Heart right ventricle (tissue), 16 donors: ENCODE results near the gene NAT16. TPM values are rescaled to one million over a fixed set of nuclear protein-coding genes. Genes with fewer than 3 reads are reported as not detected.

Experiments used
- ATAC-seq, 8 donors: fragments of 200-7000 bp; cut with Tn5 transposase; one replicate each; pipeline ENCODE4 v1.9.1; 2020; ENCODE audit warnings: mild to moderate bottlenecking in 8 of 8, moderate library complexity in 8 of 8, moderate number of reproducible peaks in 1 of 8
- DNase-seq, 2 donors: peaks; one replicate each; pipeline ENCODE4 v3.0.0-alpha.2; 2020
- H3K27ac ChIP-seq, 10 donors: fragments of 200-600 bp; sonication (generic) in 2 of 10; one replicate each; pipeline versions ENCODE4 v1.5.0 to v1.8.0; 2020 to 2022; ENCODE audit warnings: mild to moderate bottlenecking in 3 of 10
- H3K27me3 ChIP-seq, 7 donors: fragments of 200-600 bp; one replicate each; pipeline ENCODE4 v1.8.0; 2021 to 2022; ENCODE audit warnings: mild to moderate bottlenecking in 2 of 7
- H3K36me3 ChIP-seq, 9 donors: fragments of 200-600 bp; sonication (generic) in 1 of 9; one replicate each; pipeline versions ENCODE4 v1.5.0 to v1.8.0; 2020 to 2022; ENCODE audit warnings: mild to moderate bottlenecking in 2 of 9
- H3K4me1 ChIP-seq, 9 donors: fragments of 200-600 bp; sonication (generic) in 1 of 9; one replicate each; pipeline versions ENCODE4 v1.5.0 to v1.8.0; 2020 to 2022; ENCODE audit warnings: mild to moderate bottlenecking in 4 of 9
- H3K4me3 ChIP-seq, 10 donors: fragments of 200-600 bp; sonication (generic) in 2 of 10; one replicate each; pipeline versions ENCODE4 v1.5.0 to v1.8.0; 2020 to 2022; ENCODE audit warnings: mild to moderate bottlenecking in 7 of 10, moderate library complexity in 2 of 10
- H3K9me3 ChIP-seq, 11 donors: fragments of 200-600 bp in 10 of 11; sonication (generic) in 2 of 11; one replicate each; pipeline versions ENCODE4 v1.5.0 to v1.8.0; 2013 to 2022; ENCODE audit warnings: mild to moderate bottlenecking in 2 of 11, control low read depth in 1 of 11, moderate library complexity in 1 of 11
- WGBS, 2 donors: extraction: QIAGEN DNeasy Blood & Tissue Kit; methylation state at CpG; one replicate each; pipeline ENCODE4 v1.1.7; 2013; ENCODE audit warnings: inconsistent platforms in 1 of 2; 5-methylcytosine and 5-hydroxymethylcytosine counted together
- intact Hi-C, 10 donors: fragments of 100-400 bp; cut with DNase I; formaldehyde crosslinking; loops; one replicate each; pipeline versions ENCODE4 v1.11.1 to v1.14.2; 2022
- polyA plus RNA-seq, 2 donors: library from polyadenylated mRNA; stranded (reverse); fragments of 200-250 nt; gene quantifications; one replicate each; pipeline ENCODE4 v1.2.3, GENCODE V29; 2013
- total RNA-seq, 10 donors: library from RNA; stranded (reverse); fragmentation: NEBNext Ultra II Directional in 3 of 10; extraction: Animal tissue kit (Norgen Biotek cat#: 25700) in 3 of 10; gene quantifications; one replicate each; pipeline versions ENCODE4 v1.2.1 to v1.2.4, GENCODE V29; 2021 to 2023
- TF ChIP-seq, protein P1 (sequence below), 9 donors: fragments of 200-600 bp; sonication (generic) in 2 of 9; IDR thresholded peaks; one replicate each; pipeline versions ENCODE4 v1.5.0 to v1.8.0; 2021 to 2022; ENCODE audit warnings: antibody characterized with exemption in 9 of 9, mild to moderate bottlenecking in 5 of 9, moderate library complexity in 1 of 9
- donor health status: Arrhythmogenic right ventricular cardiomyopathy.
- donor health status: ischemic (EF 13 %, LVEDD 7.1; RV severe dilation, severe dysfunction).
- donor health status: healthy with polysubstance abuse.
- donor health status: DM: no; HTN: yes; CAD: no.
- donor health status: DM: no; HTN: no; CAD: no.
- donor health status: ischemic (EF 25% LVEDD 6.9; RV normal size, moderate dysfunction).
- donor health status: ischemic (EF 25% LVEDD 5.7; RV mildly dilated, moderate dysfunction).
- donor health status: healthy.
- donor health status: DM: yes; HTN: yes; CAD: no.
- donor health status: Ischemic cardiomyopathy.
- donor health status: ischemic (EF 35%, LVEDD 5.7; RV mildly dilated, moderate dysfunction).
- donor health status: nonischemic (EF 11% LVEDD 7.7; RV severe dilation, severe dysfunction).
- donor health status: DM: yes; HTN: yes; CAD: no.
- donor health status: PGD.
- donor health status: ischemic (EF 29% LVEDD 5.4; RV normal size, mild dysfunction).
- donor health status: nonischemic (EF 23%, LVEDD 6.1; RV moderate dilation, normal function).

Gene NAT16
- total and polyA plus RNA-seq, 12 donors: not detected

DNA sequence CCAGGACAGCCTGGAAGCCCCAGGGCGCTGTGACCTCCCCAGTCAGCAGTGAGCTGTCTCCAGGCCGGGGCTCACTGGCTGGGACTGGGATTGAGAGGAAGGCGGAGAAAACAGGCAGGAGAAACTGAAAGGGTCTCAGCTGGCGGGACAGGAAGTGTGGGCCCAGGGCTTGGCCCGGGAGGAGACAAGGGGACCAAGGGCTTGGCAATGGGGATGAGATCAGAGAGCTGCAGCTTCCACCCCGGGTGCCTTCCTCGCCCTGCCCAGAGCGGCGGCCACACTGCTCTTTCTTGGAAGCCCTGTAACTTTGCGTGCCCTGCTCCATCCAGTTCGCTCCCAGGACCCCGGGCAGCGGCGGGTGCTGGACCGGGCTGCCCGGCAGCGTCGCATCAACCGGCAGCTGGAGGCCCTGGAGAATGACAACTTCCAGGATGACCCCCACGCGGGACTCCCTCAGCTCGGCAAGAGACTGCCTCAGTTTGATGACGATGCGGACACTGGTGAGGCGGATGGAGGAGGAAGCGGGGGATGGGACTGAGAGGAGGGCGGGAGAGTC is 42.3 kb upstream of the NAT16 start:
- Histone ChIP-seq H3K4me1 (peaks cover 0 to 26% (median 24%) of the 10 kb centered on the region in 9 donors), H3K9me3 (no peaks in the 10 kb centered on the region), H3K27ac (no peak overlapping the region), H3K36me3 (peaks cover 0 to 61% (median 33%) of the 10 kb centered on the region in 9 donors), H3K4me3 (no peak overlapping the region), H3K27me3 (no peaks in the 10 kb centered on the region)
- WGBS, 2 donors: 83 to 84% methylated on average over 27 of the region's 27 CpGs
- intact Hi-C loops: no loop called here
- TF ChIP-seq, protein P1, sequence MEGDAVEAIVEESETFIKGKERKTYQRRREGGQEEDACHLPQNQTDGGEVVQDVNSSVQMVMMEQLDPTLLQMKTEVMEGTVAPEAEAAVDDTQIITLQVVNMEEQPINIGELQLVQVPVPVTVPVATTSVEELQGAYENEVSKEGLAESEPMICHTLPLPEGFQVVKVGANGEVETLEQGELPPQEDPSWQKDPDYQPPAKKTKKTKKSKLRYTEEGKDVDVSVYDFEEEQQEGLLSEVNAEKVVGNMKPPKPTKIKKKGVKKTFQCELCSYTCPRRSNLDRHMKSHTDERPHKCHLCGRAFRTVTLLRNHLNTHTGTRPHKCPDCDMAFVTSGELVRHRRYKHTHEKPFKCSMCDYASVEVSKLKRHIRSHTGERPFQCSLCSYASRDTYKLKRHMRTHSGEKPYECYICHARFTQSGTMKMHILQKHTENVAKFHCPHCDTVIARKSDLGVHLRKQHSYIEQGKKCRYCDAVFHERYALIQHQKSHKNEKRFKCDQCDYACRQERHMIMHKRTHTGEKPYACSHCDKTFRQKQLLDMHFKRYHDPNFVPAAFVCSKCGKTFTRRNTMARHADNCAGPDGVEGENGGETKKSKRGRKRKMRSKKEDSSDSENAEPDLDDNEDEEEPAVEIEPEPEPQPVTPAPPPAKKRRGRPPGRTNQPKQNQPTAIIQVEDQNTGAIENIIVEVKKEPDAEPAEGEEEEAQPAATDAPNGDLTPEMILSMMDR (IDR thresholded peaks at IDR 0.05): no peak
- ATAC-seq: no peak
- no peak for DNase-seq

DNA sequence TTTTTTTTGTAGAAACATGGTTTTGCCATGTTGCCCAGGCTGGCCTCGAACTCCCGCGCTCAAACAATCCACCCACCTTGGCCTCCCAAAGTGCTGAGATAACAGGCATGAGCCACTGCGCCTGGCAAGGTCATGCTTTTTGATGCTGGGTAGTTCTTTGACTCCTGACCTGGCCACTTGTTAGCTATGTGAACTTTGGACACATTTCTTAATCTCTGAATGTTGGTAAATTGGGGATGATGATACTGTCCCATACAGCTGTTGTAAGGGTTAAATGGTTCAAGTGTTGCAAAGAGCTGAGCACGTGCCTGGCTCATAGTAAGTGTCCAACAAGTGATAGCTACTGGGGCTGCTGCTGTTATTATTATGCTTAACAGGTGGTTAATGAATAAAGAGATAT is 40.2 kb upstream of the NAT16 start:
- no peaks in the 10 kb centered on the region for H3K9me3 ChIP-seq
- no peak overlapping the region for H3K4me3 ChIP-seq
- H3K36me3 ChIP-seq: peaks cover 0 to 49% (median 20%) of the 10 kb centered on the region in 9 donors
- intact Hi-C loops: loop anchor here in 1 of 10 donors (2.0 kb wide), 1 partner anchor 19 kb away; no protein-coding TSS in a partner anchor
- H3K27me3 ChIP-seq: no peaks in the 10 kb centered on the region
- ATAC-seq (no peak), DNase-seq (no peak)
- 79 to 82% methylated on average over 5 of the region's 5 CpGs for WGBS, 2 donors
- no peak overlapping the region for H3K27ac ChIP-seq
- H3K4me1 ChIP-seq: peaks cover 0 to 42% (median 38%) of the 10 kb centered on the region in 9 donors
- TF ChIP-seq, protein P1 (IDR thresholded peaks at IDR 0.05): no peak

DNA sequence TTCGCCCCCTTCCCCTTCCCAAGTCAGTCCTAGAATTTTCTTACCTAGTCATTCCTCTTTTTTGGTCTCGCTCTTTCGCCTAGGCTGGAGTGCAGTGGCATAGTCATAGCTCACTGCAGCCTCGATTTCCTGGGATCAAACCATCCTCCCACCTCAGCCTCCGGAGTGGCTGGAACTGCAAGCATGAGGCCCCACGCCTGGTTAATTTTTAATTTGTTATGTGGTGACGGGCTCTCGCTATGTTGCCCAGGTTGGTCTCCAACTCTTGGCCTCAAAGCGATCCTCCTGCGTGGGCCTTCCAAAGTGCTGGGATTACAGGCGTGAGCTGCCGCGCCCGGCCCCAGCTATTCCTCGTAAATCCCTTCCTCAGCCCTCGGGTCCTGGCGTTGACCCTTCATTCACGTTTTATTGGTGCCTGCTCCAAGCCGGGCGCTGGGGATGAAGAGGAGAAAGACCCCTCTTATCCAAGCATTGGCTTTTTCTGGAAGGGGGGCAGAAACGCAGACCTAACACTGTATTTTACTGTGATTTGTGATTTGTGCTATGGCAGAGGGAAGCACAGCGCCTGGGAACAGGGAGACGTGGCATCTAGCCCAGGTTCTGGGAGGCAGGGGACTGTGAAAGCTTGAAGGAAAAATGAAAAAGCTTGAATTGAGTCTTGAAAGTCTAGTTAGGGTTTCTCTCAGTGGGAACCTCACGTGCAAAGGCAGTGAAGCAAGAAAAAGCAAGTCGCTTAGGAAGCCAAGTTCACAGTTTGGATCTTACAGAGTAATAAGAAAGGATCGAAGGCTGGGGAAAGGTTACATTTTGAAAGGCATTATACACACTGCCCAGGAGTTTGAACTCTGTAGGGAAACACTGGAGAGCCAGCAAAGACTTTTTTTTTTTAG is 38.4 kb upstream of the NAT16 start:
- intact Hi-C loops: loop anchor here in 1 of 10 donors (2.0 kb wide), 1 partner anchor 26 kb away; the partner anchor contains the start of gene FIS1
- DNase-seq: no peak
- Histone ChIP-seq H3K36me3 (peaks cover 0 to 49% (median 8%) of the 10 kb centered on the region in 9 donors), H3K4me1 (peaks cover 0 to 48% (median 40%) of the 10 kb centered on the region in 9 donors), H3K27ac (peak overlapping the region in 9 of 10 donors; percentile 88 to 99 (median 94)), H3K27me3 (no peaks in the 10 kb centered on the region), H3K9me3 (no peaks in the 10 kb centered on the region), H3K4me3 (peak overlapping the region; percentile 74 to 98 (median 88))
- 8 to 10% methylated on average over 26 of the region's 26 CpGs for WGBS, 2 donors
- ATAC-seq: peak in 1 of 8 donors; percentile 12
- TF ChIP-seq, protein P1 (IDR thresholded peaks at IDR 0.05): no peak
